Measurements from ENCODE around the gene SPATA31D3.
"Not testable (repeated sequence)": the region's sequence is repeated elsewhere in the genome, so short reads cannot be mapped to it uniquely, and the experiment has no call there.

SPATA31D3 gene

DNA sequence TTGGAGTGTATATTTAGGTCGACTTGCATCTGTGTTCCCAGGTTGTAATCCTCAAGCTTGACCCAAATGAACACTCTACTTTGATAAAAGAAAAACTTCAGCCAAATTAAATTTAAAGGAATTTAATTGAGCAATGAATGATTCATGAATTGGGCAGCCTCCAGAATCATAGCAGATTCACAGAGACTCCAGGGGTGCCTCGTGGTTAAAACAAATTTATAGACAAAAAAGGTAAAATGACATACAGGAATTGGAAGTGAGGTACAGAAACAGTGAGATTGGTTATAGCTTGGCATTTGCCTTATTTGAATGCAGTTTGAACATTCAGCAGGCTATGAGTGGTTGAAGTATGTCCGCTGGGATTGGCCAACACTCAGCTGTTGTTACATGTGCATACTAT lies 36.6 kb upstream of the SPATA31D3 start:
- peak; percentile 81 for TF ChIP-seq ISL1 (CRISPR knock-in tag; IDR thresholded peaks at IDR 0.05)
- TF ChIP-seq, protein P1, sequence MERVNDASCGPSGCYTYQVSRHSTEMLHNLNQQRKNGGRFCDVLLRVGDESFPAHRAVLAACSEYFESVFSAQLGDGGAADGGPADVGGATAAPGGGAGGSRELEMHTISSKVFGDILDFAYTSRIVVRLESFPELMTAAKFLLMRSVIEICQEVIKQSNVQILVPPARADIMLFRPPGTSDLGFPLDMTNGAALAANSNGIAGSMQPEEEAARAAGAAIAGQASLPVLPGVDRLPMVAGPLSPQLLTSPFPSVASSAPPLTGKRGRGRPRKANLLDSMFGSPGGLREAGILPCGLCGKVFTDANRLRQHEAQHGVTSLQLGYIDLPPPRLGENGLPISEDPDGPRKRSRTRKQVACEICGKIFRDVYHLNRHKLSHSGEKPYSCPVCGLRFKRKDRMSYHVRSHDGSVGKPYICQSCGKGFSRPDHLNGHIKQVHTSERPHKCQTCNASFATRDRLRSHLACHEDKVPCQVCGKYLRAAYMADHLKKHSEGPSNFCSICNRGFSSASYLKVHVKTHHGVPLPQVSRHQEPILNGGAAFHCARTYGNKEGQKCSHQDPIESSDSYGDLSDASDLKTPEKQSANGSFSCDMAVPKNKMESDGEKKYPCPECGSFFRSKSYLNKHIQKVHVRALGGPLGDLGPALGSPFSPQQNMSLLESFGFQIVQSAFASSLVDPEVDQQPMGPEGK (CRISPR knock-in tag; IDR thresholded peaks at IDR 0.05; ENCODE audit: borderline replicate concordance) = no peak; the same call in 1 of the 2 replicates
- ATAC-seq = no peak

DNA sequence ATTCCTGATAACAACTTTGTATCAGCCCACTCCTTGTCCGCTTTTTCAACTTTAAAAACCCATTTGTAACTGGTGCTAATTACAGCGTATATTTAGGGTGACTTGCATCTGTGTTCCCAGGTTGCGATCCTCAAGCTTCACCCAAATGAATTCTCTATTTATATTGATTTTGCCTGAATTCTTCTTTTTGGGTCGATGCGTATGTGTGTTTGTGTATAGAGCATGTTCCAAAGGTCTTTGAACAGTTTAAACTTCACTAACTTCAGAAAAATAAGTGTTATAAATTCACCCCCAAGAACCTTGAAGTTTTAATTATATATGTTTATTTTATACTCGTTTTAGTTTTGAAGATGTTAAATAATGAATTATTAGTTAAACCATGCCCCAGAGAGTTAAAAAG lies 31.2 kb upstream of the SPATA31D3 start:
- TF ChIP-seq ZFP30 (CRISPR knock-in tag; IDR thresholded peaks at IDR 0.05) = no peak
- no peak for ATAC-seq

DNA sequence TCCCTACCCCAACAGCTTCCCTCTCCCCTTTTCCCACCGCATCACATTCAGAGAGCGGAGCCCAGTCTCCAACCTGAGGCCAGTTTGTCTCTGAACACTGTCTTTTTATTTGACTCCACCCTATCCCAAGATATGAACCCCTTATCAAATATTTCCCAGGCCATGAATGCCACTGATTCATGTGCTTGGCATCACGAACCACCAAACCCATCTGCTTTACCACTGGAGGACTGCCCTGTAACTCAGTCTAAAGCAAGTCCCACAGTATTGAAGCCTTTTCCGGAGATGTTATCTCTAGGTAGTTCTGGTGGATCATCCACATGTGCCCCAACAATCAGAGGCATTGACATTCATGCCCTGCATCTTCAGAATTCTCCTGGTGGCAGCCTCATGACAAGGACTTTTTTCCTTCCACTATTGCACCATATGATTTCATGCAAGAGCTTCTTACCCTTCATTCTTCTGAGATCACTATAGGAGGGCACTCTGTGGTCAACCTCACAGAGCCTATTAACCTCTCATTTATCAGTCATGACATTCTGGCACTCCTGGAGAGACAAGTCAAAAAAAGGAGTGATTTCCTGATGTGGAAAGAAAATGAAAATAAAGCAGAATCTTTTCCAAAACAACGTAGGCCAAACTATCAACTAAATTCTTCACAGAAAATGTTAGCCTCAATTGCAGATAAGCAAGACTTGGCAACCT lies 27.3 kb upstream of the SPATA31D3 start:
- TF ChIP-seq CSDC2 (CRISPR knock-in tag; IDR thresholded peaks at IDR 0.05) (no peak), CREB5 (CRISPR knock-in tag; IDR thresholded peaks at IDR 0.05; ENCODE audit: low read depth) (no peak), ZFP30 (CRISPR knock-in tag; IDR thresholded peaks at IDR 0.05) (no peak), SNAI2 (CRISPR knock-in tag; IDR thresholded peaks at IDR 0.05) (no peak), POU6F1 (CRISPR knock-in tag; IDR thresholded peaks at IDR 0.05; ENCODE audit: borderline replicate concordance, low read depth) (no peak), OSR1 (CRISPR knock-in tag; IDR thresholded peaks at IDR 0.05) (no peak), ZC3H10 (CRISPR knock-in tag; IDR thresholded peaks at IDR 0.05) (no peak), ZFP3 (CRISPR knock-in tag; IDR thresholded peaks at IDR 0.05) (no peak), TOX (CRISPR knock-in tag; IDR thresholded peaks at IDR 0.05; ENCODE audit: borderline replicate concordance) (no peak), RARB (CRISPR knock-in tag; IDR thresholded peaks at IDR 0.05) (no peak), ISL1 (CRISPR knock-in tag; IDR thresholded peaks at IDR 0.05) (no peak), BACH2 (CRISPR knock-in tag; IDR thresholded peaks at IDR 0.05; ENCODE audit: borderline replicate concordance) (no peak), TCF4 (CRISPR knock-in tag; IDR thresholded peaks at IDR 0.05; ENCODE audit: borderline replicate concordance) (no peak), ZNF70 (CRISPR knock-in tag; IDR thresholded peaks at IDR 0.05) (no peak), CSRNP3 (CRISPR knock-in tag; IDR thresholded peaks at IDR 0.05) (no peak), ESRRG (CRISPR knock-in tag; IDR thresholded peaks at IDR 0.05) (no peak), GLIS3 (CRISPR knock-in tag; IDR thresholded peaks at IDR 0.05) (no peak), ZNF8 (CRISPR knock-in tag; IDR thresholded peaks at IDR 0.05) (no peak), ARNTL (CRISPR knock-in tag; IDR thresholded peaks at IDR 0.05; ENCODE audit: borderline replicate concordance, low read depth) (no peak)
- TF ChIP-seq, protein P2, sequence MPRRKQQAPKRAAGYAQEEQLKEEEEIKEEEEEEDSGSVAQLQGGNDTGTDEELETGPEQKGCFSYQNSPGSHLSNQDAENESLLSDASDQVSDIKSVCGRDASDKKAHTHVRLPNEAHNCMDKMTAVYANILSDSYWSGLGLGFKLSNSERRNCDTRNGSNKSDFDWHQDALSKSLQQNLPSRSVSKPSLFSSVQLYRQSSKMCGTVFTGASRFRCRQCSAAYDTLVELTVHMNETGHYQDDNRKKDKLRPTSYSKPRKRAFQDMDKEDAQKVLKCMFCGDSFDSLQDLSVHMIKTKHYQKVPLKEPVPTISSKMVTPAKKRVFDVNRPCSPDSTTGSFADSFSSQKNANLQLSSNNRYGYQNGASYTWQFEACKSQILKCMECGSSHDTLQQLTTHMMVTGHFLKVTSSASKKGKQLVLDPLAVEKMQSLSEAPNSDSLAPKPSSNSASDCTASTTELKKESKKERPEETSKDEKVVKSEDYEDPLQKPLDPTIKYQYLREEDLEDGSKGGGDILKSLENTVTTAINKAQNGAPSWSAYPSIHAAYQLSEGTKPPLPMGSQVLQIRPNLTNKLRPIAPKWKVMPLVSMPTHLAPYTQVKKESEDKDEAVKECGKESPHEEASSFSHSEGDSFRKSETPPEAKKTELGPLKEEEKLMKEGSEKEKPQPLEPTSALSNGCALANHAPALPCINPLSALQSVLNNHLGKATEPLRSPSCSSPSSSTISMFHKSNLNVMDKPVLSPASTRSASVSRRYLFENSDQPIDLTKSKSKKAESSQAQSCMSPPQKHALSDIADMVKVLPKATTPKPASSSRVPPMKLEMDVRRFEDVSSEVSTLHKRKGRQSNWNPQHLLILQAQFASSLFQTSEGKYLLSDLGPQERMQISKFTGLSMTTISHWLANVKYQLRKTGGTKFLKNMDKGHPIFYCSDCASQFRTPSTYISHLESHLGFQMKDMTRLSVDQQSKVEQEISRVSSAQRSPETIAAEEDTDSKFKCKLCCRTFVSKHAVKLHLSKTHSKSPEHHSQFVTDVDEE (CRISPR knock-in tag; IDR thresholded peaks at IDR 0.05) = no peak
- ATAC-seq = no peak

DNA sequence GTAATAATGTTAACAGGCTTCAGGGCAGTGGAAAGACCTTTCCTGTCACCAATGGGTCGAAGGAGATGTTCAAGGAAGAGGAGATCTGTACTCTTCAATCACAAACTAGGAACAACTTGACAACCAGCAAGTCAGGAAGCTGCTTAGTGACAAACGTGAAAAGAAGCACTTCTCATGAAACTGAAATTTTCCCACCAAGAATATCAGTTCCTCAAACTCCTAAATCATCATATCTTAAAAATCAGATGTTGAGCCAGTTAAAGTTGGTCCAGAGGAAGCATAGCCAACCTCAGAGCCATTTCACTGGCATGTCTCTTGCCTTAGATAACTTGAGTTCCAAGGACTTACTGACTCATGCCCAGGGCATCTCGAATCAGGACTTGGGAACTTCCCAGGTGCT lies 24.8 kb upstream of the SPATA31D3 start:
- ATAC-seq = not testable (repeated sequence)

DNA sequence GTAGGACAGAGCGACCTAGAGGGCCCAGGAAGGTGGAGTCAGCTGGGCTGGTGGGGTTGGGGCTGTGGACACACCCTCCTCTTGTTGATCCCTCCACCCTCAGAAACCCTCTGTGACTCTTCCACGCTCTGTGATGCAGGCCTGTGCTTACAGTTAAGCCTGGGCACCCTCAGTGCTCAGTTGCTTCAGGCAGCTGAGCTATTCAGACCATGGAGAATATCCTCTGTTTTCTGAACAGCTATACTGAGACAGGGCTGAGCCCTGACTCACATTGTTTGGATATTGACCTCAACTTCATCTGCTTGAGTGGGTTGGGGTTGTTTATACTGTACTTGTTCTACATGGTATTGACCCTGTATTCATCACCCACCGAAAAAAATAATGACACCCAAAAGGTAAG lies 15.0 kb upstream of the SPATA31D3 start, which contains the start of gene SPATA31D4:
TSS of gene SPATA31D4 (plus strand) at position 124 of the 400 bp plus-strand sequence. CDS start at position 210, 86 bp downstream.
- not testable (repeated sequence) for ATAC-seq

DNA sequence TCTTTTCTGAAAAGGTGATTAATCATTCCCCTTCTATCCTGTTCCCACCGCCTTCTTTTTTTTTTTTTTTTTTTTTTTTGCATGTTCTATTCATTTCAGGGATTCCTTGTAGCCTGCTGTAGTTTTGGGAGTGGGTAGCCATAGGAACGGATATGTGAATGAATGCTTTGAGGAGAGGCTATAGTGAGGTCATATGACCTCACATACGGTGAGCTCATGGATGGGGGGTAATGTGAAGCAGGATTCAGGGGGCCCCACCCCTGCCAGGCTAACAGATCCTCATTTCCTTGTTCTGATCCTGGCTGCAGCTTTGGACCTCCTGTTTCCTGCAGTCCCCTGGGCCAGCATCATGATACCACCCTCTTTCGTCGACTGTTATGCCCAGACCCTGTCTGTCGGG lies 13.2 kb upstream of the SPATA31D3 start:
- ATAC-seq = not testable (repeated sequence)

- ATAC-seq = not testable (repeated sequence)
Observed at GRCh38 chr9:81933547-81933946, 9.8 kb upstream of the SPATA31D3 start.

- not testable (repeated sequence) for ATAC-seq
Observed at GRCh38 chr9:81948650-81949049, 5.3 kb downstream of the SPATA31D3 start.

Data from SK-N-SH treated with all-trans-retinoic acid at 6 μM for 48 hours (cell line).